HG02840 (cell line): Measurements from ENCODE around the gene ZNF580.

Experiments used
- ATAC-seq: cut with Tn5 transposase; IDR thresholded peaks from one replicate; pipeline ENCODE4 v1.9.1; 2021; ENCODE audit warnings: mild to moderate bottlenecking, moderate library complexity, moderate number of reproducible peaks; ENCODE audit not compliant: unreplicated experiment, low FRiP score

Gene ZNF580

GRCh38 chr19:55674841-55675660 lies 34.2 kb downstream of the ZNF580 start, which contains the start of gene EPN1:
Gene EPN1, plus strand, starts transcription at chr19:55675226. Its CDS starts 3,402 bp downstream, at chr19:55678628.
- ATAC-seq: peak; percentile 61

- no peak for ATAC-seq
Observed at GRCh38 chr19:55675661-55676354, 35.0 kb downstream of the ZNF580 start.

- no peak for ATAC-seq
Observed at GRCh38 chr19:55676383-55676782, 35.6 kb downstream of the ZNF580 start.

- no peak for ATAC-seq
Observed at GRCh38 chr19:55676889-55677505, 36.2 kb downstream of the ZNF580 start.

GRCh38 chr19:55677572-55678028 lies 36.8 kb downstream of the ZNF580 start:
- ATAC-seq: no peak

- ATAC-seq: peak; percentile 48
Observed at GRCh38 chr19:55678121-55678671, 37.4 kb downstream of the ZNF580 start.

- no peak for ATAC-seq
Observed at GRCh38 chr19:55679343-55680257, 38.8 kb downstream of the ZNF580 start.

GRCh38 chr19:55680339-55681130 lies 39.7 kb downstream of the ZNF580 start:
- ATAC-seq: no peak

- no peak for ATAC-seq
Observed at GRCh38 chr19:55681131-55682092, 40.6 kb downstream of the ZNF580 start.

- no peak for ATAC-seq
Observed at GRCh38 chr19:55683449-55684261, 42.9 kb downstream of the ZNF580 start.

- no peak for ATAC-seq
Observed at GRCh38 chr19:55684946-55685681, 44.3 kb downstream of the ZNF580 start.

GRCh38 chr19:55685776-55686175 lies 45.0 kb downstream of the ZNF580 start:
- ATAC-seq: no peak

- no peak for ATAC-seq
Observed at GRCh38 chr19:55686311-55687050, 45.7 kb downstream of the ZNF580 start.

GRCh38 chr19:55687281-55688201 lies 46.7 kb downstream of the ZNF580 start:
- ATAC-seq: no peak
